CD4-positive, alpha-beta T cell treated with Interleukin-15 for 4 hours (primary cell): ENCODE data around the gene U2SURP.

Experiments used
- DNase-seq: peaks from one replicate; pipeline ENCODE4 v3.0.0-alpha.2; 2020; ENCODE audit warnings: low spot score

U2SURP gene

GRCh38 chr3:143001369-143002082 lies at the start of gene U2SURP:
U2SURP (plus strand) TSS chr3:143001570; CDS start chr3:143001629, 59 bp downstream.
- peak; percentile 92 for DNase-seq

- no peak for DNase-seq
Measured at GRCh38 chr3:142951794-142952193, 49.6 kb upstream of the U2SURP start.

- DNase-seq = no peak
Measured at GRCh38 chr3:142952272-142953193, 48.8 kb upstream of the U2SURP start.

GRCh38 chr3:142953443-142953842 lies 47.9 kb upstream of the U2SURP start:
- no peak for DNase-seq

GRCh38 chr3:142958707-142959106 lies 42.7 kb upstream of the U2SURP start:
- DNase-seq = no peak

GRCh38 chr3:142960322-142960850 lies 41.0 kb upstream of the U2SURP start:
- no peak for DNase-seq

- DNase-seq = no peak
Measured at GRCh38 chr3:142961539-142961938, 39.8 kb upstream of the U2SURP start.

GRCh38 chr3:142962175-142962519 lies 39.2 kb upstream of the U2SURP start:
- no peak for DNase-seq

- DNase-seq = no peak
Measured at GRCh38 chr3:142962520-142963233, 38.7 kb upstream of the U2SURP start.

GRCh38 chr3:142963234-142963515 lies 38.2 kb upstream of the U2SURP start:
- no peak for DNase-seq

- DNase-seq = no peak
Measured at GRCh38 chr3:142963516-142964448, 37.6 kb upstream of the U2SURP start, which contains the start of gene PAQR9. PAQR9 (minus strand) TSS chr3:142963674; CDS start chr3:142963336, 338 bp downstream.

GRCh38 chr3:142965581-142965980 lies 35.8 kb upstream of the U2SURP start:
- no peak for DNase-seq

GRCh38 chr3:142966808-142967207 lies 34.6 kb upstream of the U2SURP start:
- DNase-seq = no peak

GRCh38 chr3:142968319-142969025 lies 32.9 kb upstream of the U2SURP start:
- DNase-seq = no peak

- no peak for DNase-seq
Measured at GRCh38 chr3:142971431-142971830, 29.9 kb upstream of the U2SURP start.

- no peak for DNase-seq
Measured at GRCh38 chr3:142972092-142972753, 29.1 kb upstream of the U2SURP start.

- no peak for DNase-seq
Measured at GRCh38 chr3:142973217-142974009, 28.0 kb upstream of the U2SURP start.

- DNase-seq = no peak
Measured at GRCh38 chr3:142975316-142975995, 25.9 kb upstream of the U2SURP start.
